Hepatocyte (in vitro differentiated cells): ENCODE data around the gene DYNC2H1. TPM values are rescaled to one million over a fixed set of nuclear protein-coding genes. Genes with fewer than 3 reads are reported as not detected.

Experiments
- DNase-seq: peaks from one replicate; pipeline ENCODE4 v3.0.0-alpha.2; 2016; ENCODE audit warnings: low spot score
- H2AFZ ChIP-seq: fragments of 200-600 bp; sonication (generic); 2 replicates; pipeline ENCODE4 v1.6.0; 2016; ENCODE audit warnings: antibody characterized with exemption, mild to moderate bottlenecking
- H3K27ac ChIP-seq: fragments of 200-600 bp; sonication (generic); 2 replicates; pipeline ENCODE4 v1.5.1; 2016; ENCODE audit warnings: mild to moderate bottlenecking
- H3K27me3 ChIP-seq: fragments of 200-600 bp; sonication (generic); 2 replicates; pipeline ENCODE4 v1.6.1; 2016
- H3K36me3 ChIP-seq: fragments of 200-600 bp; sonication (generic); replicated peaks from 2 replicates; pipeline ENCODE4 v1.5.1; 2016; ENCODE audit warnings: low read depth; ENCODE audit not compliant: insufficient read depth
- H3K4me1 ChIP-seq: fragments of 200-600 bp; sonication (generic); 2 replicates; pipeline ENCODE4 v1.5.1; 2016; ENCODE audit warnings: mild to moderate bottlenecking, moderate library complexity; ENCODE audit not compliant: insufficient read depth
- H3K4me2 ChIP-seq: fragments of 200-600 bp; sonication (generic); 2 replicates; pipeline ENCODE4 v1.6.0; 2016
- H3K4me3 ChIP-seq: fragments of 200-600 bp; sonication (generic); 2 replicates; pipeline ENCODE4 v1.5.1; 2016; ENCODE audit warnings: mild to moderate bottlenecking
- H3K79me2 ChIP-seq: fragments of 200-600 bp; sonication (generic); 2 replicates; pipeline ENCODE4 v1.6.0; 2017; ENCODE audit warnings: mild to moderate bottlenecking
- H3K9me2 ChIP-seq: fragments of 200-600 bp; sonication (generic); replicated peaks from 2 replicates; pipeline ENCODE4 v1.6.0; 2017; ENCODE audit warnings: mild to moderate bottlenecking; ENCODE audit not compliant: insufficient read depth
- H3K9me3 ChIP-seq: fragments of 200-600 bp; sonication (generic); 2 replicates; pipeline ENCODE4 v1.5.1; 2016; ENCODE audit warnings: low read depth, mild to moderate bottlenecking
- H4K20me1 ChIP-seq: fragments of 200-600 bp; sonication (generic); 2 replicates; pipeline ENCODE4 v1.6.0; 2016; ENCODE audit warnings: mild to moderate bottlenecking; ENCODE audit not compliant: insufficient read depth, poor library complexity, severe bottlenecking
- EZH2 ChIP-seq: fragments of 200-600 bp; sonication (generic); IDR thresholded peaks from 2 replicates; pipeline ENCODE4 v1.6.1; 2016; ENCODE audit warnings: antibody characterized with exemption, mild to moderate bottlenecking, borderline replicate concordance
- EZH2phosphoT487 ChIP-seq: fragments of 200-600 bp; sonication (generic); IDR thresholded peaks from one replicate; pipeline ENCODE4 v1.6.1; 2018; ENCODE audit warnings: antibody characterized with exemption, mild to moderate bottlenecking, low read depth, moderate library complexity; ENCODE audit not compliant: unreplicated experiment, severe bottlenecking
- WGBS: methylation state at CpG from one replicate; pipeline ENCODE4 v1.1.6; 2016; ENCODE audit warnings: low lambda C conversion rate; ENCODE audit errors: missing lambda C conversion rate; 5-methylcytosine and 5-hydroxymethylcytosine counted together
- polyA plus RNA-seq: library from polyadenylated mRNA; unstranded; fragments of >200 nt; fragmentation: Nextera tagmentation; extraction: Ambion mirVana; gene quantifications from 2 replicates; pipeline ENCODE4 v1.2.1, GENCODE V29; 2016
- total RNA-seq: library from RNA; depleted of rRNA; stranded (reverse); fragments of >200 nt; gene quantifications from 2 replicates; pipeline ENCODE4 v1.2.3, GENCODE V29; 2014
- TF ChIP-seq, protein P1 (sequence below): fragments of 200-600 bp; sonication (generic); IDR thresholded peaks from 2 replicates; pipeline ENCODE4 v1.5.1; 2016; ENCODE audit warnings: antibody characterized with exemption, mild to moderate bottlenecking; ENCODE audit not compliant: poor library complexity

The DYNC2H1 gene
- total and polyA plus RNA-seq, 2 experiments from 2014 or later = 4.4 to 16.9 TPM

DNA sequence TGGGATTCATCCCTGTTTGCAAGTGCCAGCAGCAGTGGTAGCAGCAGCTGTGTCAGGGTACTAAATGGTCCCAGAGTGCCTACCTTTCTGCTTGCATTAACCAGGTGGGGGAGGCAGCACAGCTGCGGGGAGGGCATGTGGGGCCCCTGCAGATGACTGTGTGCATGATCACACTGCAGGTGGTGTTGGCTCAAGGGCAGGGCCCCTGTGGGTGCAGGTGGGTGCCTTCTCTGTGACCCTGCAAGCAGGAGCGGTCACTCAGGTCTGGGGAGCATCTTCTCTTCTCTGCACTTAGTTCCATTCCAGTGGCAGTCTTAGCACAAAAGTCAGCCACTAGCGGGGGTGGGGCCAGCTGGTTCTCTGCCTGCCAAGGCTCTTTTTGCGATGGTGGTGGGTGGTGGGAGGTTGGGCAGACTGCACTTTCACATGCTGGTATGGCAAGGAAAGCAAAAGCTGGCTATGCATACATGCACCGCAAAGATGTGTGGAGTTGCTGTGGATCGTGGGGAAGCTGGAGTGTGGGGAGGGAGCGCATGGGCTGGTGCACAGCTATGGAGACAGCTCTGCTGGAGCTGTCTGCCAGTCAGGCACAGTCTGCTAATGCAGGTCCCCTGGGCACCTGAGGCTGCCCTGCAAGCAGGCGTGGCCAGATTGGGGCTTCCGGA, 157.1 kb downstream of the DYNC2H1 start:
- Histone ChIP-seq H3K9me3 (no peaks in the 10 kb centered on the region), H3K27ac (no peak overlapping the region), H3K4me1 (no peaks in the 10 kb centered on the region), H3K4me3 (no peak overlapping the region), H3K36me3 (no peaks in the 10 kb centered on the region), H3K9me2 (no peaks in the 10 kb centered on the region), H4K20me1 (no peaks in the 10 kb centered on the region), H3K79me2 (no peaks in the 10 kb centered on the region), H3K4me2 (no peak overlapping the region), H3K27me3 (no peaks in the 10 kb centered on the region), H2AFZ (no peak overlapping the region)
- WGBS = 94% methylated on average over 9 of the region's 9 CpGs
- no peak for DNase-seq
- TF ChIP-seq EZH2 (no peak), EZH2phosphoT487 (no peak)
- TF ChIP-seq, protein P1, sequence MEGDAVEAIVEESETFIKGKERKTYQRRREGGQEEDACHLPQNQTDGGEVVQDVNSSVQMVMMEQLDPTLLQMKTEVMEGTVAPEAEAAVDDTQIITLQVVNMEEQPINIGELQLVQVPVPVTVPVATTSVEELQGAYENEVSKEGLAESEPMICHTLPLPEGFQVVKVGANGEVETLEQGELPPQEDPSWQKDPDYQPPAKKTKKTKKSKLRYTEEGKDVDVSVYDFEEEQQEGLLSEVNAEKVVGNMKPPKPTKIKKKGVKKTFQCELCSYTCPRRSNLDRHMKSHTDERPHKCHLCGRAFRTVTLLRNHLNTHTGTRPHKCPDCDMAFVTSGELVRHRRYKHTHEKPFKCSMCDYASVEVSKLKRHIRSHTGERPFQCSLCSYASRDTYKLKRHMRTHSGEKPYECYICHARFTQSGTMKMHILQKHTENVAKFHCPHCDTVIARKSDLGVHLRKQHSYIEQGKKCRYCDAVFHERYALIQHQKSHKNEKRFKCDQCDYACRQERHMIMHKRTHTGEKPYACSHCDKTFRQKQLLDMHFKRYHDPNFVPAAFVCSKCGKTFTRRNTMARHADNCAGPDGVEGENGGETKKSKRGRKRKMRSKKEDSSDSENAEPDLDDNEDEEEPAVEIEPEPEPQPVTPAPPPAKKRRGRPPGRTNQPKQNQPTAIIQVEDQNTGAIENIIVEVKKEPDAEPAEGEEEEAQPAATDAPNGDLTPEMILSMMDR = no peak

- H3K9me3 ChIP-seq = no peaks in the 10 kb centered on the region
- H3K9me2 ChIP-seq = no peaks in the 10 kb centered on the region
- H3K4me1 ChIP-seq = no peaks in the 10 kb centered on the region
- no peaks in the 10 kb centered on the region for H3K79me2 ChIP-seq
- no peak overlapping the region for H2AFZ ChIP-seq
- WGBS = 91% methylated on average over 2 of the region's 2 CpGs
- DNase-seq = no peak
- H3K27me3 ChIP-seq = no peaks in the 10 kb centered on the region
- no peak overlapping the region for H3K27ac ChIP-seq
- no peaks in the 10 kb centered on the region for H3K36me3 ChIP-seq
- H3K4me3 ChIP-seq = no peak overlapping the region
- no peak overlapping the region for H3K4me2 ChIP-seq
- H4K20me1 ChIP-seq = no peaks in the 10 kb centered on the region
- TF ChIP-seq EZH2 = no peak
- no peak for TF ChIP-seq EZH2phosphoT487
- TF ChIP-seq, protein P1 = no peak
These were observed 163.7 kb downstream of the DYNC2H1 start for GRCh38 chr11:103272876-103273275.

DNA sequence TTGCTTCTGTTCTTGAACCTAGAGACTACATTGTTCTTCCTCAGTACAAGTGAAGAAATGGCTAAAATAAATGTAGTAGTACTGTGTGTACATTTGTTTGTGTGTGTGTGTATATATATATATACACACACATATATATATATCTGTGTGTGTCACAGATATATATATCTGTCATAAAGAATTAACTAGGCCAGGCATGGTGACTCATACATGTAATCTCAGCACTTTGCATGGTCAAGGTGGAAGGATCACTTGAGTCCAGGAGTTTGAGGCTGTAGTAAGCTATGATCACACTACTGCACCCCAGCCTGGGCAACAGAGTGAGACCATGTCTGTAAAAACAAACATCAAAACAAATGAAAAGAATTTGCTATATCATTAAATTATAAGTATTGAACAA, 164.8 kb downstream of the DYNC2H1 start:
- H2AFZ ChIP-seq = no peak overlapping the region
- H3K36me3 ChIP-seq = no peaks in the 10 kb centered on the region
- no peak for TF ChIP-seq EZH2phosphoT487
- H3K27ac ChIP-seq = no peak overlapping the region
- no peaks in the 10 kb centered on the region for H4K20me1 ChIP-seq
- H3K79me2 ChIP-seq = no peaks in the 10 kb centered on the region
- H3K27me3 ChIP-seq = no peaks in the 10 kb centered on the region
- H3K4me2 ChIP-seq = no peak overlapping the region
- no peaks in the 10 kb centered on the region for H3K4me1 ChIP-seq
- DNase-seq = no peak
- H3K9me3 ChIP-seq = no peaks in the 10 kb centered on the region
- no peak overlapping the region for H3K4me3 ChIP-seq
- no peaks in the 10 kb centered on the region for H3K9me2 ChIP-seq

DNA sequence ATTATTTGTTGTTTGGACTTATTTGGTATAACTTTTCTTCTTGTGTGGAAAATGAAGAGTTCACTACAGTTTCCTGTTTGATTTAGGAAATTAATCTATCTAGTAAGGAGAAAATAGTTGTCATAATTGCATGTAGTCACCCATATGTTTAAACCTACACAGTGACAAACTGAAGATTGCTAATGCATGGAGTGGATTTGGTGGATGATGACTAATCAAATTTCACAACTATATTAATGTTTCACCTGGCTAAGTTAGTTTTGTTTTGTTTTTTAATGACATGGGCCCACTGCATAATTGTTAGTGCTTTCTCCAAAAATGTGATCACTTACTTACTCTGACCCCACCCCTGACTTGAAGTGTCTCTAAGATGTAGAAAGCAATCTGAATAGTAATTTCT, 170.6 kb downstream of the DYNC2H1 start:
- Histone ChIP-seq H3K4me3 (no peak overlapping the region), H3K79me2 (no peaks in the 10 kb centered on the region), H3K4me1 (no peaks in the 10 kb centered on the region), H2AFZ (no peak overlapping the region), H3K27ac (no peak overlapping the region), H4K20me1 (no peaks in the 10 kb centered on the region), H3K4me2 (no peak overlapping the region), H3K27me3 (no peaks in the 10 kb centered on the region), H3K9me3 (no peaks in the 10 kb centered on the region), H3K9me2 (no peaks in the 10 kb centered on the region), H3K36me3 (no peaks in the 10 kb centered on the region)
- TF ChIP-seq EZH2 (no peak), EZH2phosphoT487 (no peak)
- TF ChIP-seq, protein P1 = no peak
- no peak for DNase-seq
